Nephron (organoid): ENCODE data around the gene CCBE1.

Experiments
- H3K27ac Mint-ChIP-seq, 3 experiments: 2 replicates each; pipeline ENCODE4 v1.8.0; 2020; ENCODE audit warnings: mixed read lengths in 3 of 3, mild to moderate bottlenecking in 2 of 3, moderate library complexity in 1 of 3
- H3K27me3 Mint-ChIP-seq: 2 replicates; pipeline ENCODE4 v1.8.0; 2021; ENCODE audit warnings: low read depth, mild to moderate bottlenecking, moderate library complexity, mixed read lengths
- H3K36me3 Mint-ChIP-seq: 2 replicates; pipeline ENCODE4 v1.8.0; 2020; ENCODE audit warnings: low read depth, mixed read lengths
- H3K4me1 Mint-ChIP-seq: 2 replicates; pipeline ENCODE4 v1.8.0; 2020; ENCODE audit warnings: mixed read lengths
- H3K4me3 Mint-ChIP-seq, 3 experiments: 2 replicates each; pipeline ENCODE4 v1.8.0; 2020; ENCODE audit warnings: mild to moderate bottlenecking in 3 of 3, mixed read lengths in 3 of 3, moderate library complexity in 2 of 3
- H3K9me3 Mint-ChIP-seq: 2 replicates; pipeline ENCODE4 v1.8.0; 2020; ENCODE audit warnings: mixed read lengths
- TF ChIP-seq, protein P1 (sequence below), 3 experiments: fragments of 200-600 bp; sonication (generic); IDR thresholded peaks; one replicate each; pipeline ENCODE4 v1.5.0; 2021; ENCODE audit warnings: antibody characterized with exemption in 3 of 3; ENCODE audit not compliant: unreplicated experiment in 3 of 3

The CCBE1 gene

DNA sequence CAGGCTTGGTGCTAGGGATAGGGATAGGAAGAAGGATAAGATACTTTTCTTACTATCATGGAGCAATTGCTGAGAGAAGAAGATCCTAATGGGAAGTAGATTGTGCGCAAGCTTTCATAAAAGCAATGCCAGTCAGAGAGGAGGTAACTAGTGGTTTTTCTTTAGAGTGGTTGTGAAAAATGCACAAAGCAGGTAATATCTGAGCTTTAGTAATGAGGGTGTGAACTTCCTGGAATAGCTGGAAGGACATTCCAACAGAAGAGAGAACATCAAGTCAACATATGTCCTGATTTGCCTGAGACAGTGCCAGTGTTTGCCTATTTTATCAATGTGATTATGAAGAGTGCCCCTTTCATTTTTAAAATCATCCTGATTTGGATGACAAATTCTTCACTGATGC lies 34.1 kb downstream of the CCBE1 start:
- Mint-ChIP-seq H3K4me1 (peaks cover 48% of the 10 kb centered on the region), H3K27me3 (peaks cover 3% of the 10 kb centered on the region)

DNA sequence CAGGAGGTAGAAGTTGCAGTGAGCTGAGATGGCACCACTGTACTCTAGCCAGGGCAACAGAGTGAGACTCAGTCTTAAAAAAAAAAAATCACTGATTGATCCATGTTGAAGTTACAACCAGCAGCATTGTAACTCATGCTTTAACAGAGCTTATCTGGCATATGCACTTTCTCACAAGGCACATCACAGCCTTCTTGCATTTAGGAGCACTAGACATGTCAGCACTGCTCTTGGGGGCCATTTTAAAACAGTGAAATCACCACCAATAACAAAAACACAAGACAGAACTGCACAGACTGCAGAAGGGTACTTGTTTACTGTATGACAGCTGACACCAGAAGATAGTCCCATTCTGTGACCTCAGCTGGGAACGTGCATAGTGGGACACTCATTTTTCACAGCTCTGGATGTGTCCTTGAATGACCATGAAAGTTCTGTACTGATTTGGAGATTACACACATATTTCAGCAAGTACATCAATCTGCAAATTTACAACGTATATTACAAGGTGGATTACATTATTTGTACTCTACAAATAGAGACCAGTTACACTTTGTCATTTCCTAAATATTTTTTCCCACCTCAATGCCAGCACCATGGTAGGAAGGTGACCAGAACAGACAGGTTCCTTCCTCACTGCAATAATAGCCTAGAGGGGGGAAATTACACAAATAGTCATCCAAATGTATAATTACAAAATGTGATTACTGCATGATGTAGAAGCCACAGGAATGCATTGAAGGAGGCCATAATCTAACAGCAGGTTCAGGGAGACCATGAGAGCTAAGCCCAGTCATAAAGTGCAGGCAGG lies 35.1 kb downstream of the CCBE1 start:
- TF ChIP-seq, protein P1, sequence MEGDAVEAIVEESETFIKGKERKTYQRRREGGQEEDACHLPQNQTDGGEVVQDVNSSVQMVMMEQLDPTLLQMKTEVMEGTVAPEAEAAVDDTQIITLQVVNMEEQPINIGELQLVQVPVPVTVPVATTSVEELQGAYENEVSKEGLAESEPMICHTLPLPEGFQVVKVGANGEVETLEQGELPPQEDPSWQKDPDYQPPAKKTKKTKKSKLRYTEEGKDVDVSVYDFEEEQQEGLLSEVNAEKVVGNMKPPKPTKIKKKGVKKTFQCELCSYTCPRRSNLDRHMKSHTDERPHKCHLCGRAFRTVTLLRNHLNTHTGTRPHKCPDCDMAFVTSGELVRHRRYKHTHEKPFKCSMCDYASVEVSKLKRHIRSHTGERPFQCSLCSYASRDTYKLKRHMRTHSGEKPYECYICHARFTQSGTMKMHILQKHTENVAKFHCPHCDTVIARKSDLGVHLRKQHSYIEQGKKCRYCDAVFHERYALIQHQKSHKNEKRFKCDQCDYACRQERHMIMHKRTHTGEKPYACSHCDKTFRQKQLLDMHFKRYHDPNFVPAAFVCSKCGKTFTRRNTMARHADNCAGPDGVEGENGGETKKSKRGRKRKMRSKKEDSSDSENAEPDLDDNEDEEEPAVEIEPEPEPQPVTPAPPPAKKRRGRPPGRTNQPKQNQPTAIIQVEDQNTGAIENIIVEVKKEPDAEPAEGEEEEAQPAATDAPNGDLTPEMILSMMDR (IDR thresholded peaks at IDR 0.05; ENCODE audit: unreplicated experiment in 3 of 3) = no peak
- Mint-ChIP-seq H3K36me3 (peaks cover 6% of the 10 kb centered on the region), H3K27me3 (peaks cover 3% of the 10 kb centered on the region), H3K4me1 (peaks cover 54% of the 10 kb centered on the region), H3K9me3 (no peaks in the 10 kb centered on the region), H3K4me3 (no peak overlapping the region), H3K27ac (peak overlapping the region in 1 of 3 experiments; percentile 8)

More for the DNA sequence above, 34.1 kb downstream of the CCBE1 start:
- Mint-ChIP-seq H3K36me3 (peaks cover 12% of the 10 kb centered on the region), H3K4me3 (no peak overlapping the region), H3K9me3 (no peaks in the 10 kb centered on the region), H3K27ac (peak overlapping the region in 2 of 3 experiments; percentile 2 to 28)
- TF ChIP-seq, protein P1 (IDR thresholded peaks at IDR 0.05; ENCODE audit: unreplicated experiment in 3 of 3) = no peak

DNA sequence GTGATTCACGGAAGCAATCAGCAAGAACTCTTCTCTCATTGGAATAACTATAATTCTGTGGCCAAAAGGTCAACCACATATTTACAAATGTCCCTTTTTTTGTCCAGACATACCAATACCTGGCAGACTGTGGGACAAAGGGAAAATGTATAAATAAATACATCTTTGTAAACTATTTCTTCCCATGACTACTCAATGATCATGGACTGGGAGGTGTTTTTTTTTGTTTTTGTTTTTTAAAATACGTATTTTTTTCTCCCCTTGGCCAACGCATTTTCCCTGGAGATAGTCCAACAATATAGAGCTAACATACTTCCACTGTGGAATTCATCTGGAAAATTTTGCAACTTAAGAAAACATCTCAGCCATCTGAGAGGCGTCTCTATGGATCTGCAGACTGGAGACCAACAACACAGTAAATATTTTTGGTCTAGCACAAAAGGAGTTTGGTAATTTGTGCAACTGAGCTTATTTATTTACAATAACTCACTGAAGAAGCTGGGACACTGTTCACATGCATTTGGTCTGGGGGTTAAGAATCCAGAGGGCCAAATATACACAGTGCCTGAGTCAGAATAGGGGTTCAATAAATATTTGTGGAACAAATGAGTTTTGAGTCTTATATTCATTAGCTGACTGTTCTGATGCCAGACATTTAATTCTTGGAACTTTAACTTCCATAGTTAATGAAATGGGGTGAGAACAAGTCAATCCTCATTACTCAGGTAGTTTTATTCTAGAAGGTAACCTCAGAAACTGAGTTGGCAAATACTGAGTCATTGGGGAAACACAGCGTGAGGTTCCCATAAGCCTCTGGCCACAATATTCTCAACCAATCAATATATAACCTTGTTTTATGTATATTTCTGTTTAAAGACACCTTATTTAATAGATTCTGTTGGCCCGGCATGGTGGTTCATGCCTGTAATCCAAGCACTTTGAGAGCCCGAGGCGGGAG lies 36.2 kb downstream of the CCBE1 start:
- H3K27me3 Mint-ChIP-seq = peaks cover 3% of the 10 kb centered on the region
- H3K36me3 Mint-ChIP-seq = peaks cover 6% of the 10 kb centered on the region
- H3K4me3 Mint-ChIP-seq = peak overlapping the region in 2 of 3 experiments; percentile 22
- peaks cover 64% of the 10 kb centered on the region for H3K4me1 Mint-ChIP-seq
- H3K27ac Mint-ChIP-seq = peak overlapping the region; percentile 77 to 86 (median 79)
- TF ChIP-seq, protein P1 (IDR thresholded peaks at IDR 0.05; ENCODE audit: unreplicated experiment in 3 of 3) = no peak
- no peaks in the 10 kb centered on the region for H3K9me3 Mint-ChIP-seq

DNA sequence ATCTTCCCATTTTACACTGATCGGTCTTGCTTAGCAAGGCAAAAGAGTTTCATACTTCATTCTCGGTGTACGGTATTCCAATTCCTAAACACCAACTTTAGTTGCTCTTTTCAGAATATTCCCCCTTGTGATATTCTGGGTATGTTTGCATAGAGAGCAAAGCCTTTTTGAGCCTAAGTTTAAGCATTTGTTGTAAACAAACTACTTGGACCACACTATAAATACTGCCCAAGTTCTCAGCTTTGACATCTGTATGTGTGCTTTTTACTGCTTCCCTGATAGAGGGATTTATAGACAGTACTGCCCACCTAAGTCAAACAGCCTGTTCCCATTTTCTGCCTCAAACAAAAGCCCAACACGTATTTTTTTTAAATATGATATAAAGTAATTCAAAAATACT lies 36.9 kb downstream of the CCBE1 start:
- H3K4me3 Mint-ChIP-seq = peak overlapping the region in 1 of 3 experiments; percentile 27
- TF ChIP-seq, protein P1 (IDR thresholded peaks at IDR 0.05; ENCODE audit: unreplicated experiment in 3 of 3) = no peak
- H3K36me3 Mint-ChIP-seq = no peaks in the 10 kb centered on the region
- H3K9me3 Mint-ChIP-seq = no peaks in the 10 kb centered on the region
- peak overlapping the region; percentile 84 to 88 (median 86) for H3K27ac Mint-ChIP-seq
- peaks cover 3% of the 10 kb centered on the region for H3K27me3 Mint-ChIP-seq
- peaks cover 64% of the 10 kb centered on the region for H3K4me1 Mint-ChIP-seq

DNA sequence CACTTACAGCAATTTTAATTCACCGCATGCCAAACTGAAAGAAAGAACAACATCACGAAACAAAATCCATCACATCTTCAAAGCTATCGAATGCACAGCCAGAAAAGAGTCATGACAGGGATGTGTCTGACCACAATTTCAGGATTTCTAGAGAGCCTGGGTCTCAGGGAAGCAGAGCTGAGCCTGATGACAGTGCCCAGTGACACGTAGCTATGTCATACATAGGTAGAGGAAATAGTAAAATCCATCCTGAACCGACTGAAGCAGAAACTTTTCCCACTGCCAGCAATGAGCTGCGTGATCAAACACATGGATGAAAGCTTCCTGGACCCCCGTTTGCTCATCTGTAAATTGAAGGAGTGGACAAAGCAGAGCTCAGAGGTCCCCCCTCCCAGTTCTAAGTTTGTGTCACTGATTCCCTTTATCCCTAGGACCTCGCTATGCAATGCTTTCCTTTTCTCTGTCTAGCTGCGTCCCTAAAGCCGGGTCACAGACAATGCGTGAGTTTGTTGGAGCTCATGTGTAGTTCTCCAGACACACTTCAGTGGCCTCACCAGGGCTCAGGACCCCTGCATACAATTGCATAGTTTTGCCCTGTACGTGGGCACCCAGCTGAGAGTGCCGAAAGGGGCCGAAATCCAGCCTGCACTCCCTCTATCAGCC lies 37.6 kb downstream of the CCBE1 start:
- H3K27me3 Mint-ChIP-seq = peaks cover 3% of the 10 kb centered on the region
- peaks cover 67% of the 10 kb centered on the region for H3K4me1 Mint-ChIP-seq
- peak overlapping the region; percentile 63 to 79 (median 66) for H3K4me3 Mint-ChIP-seq
- no peaks in the 10 kb centered on the region for H3K9me3 Mint-ChIP-seq
- H3K27ac Mint-ChIP-seq = peak overlapping the region; percentile 84 to 88 (median 86)
- H3K36me3 Mint-ChIP-seq = no peaks in the 10 kb centered on the region
- TF ChIP-seq, protein P1 (IDR thresholded peaks at IDR 0.05; ENCODE audit: unreplicated experiment in 3 of 3) = no peak
